PFSK-1 (cell line): Measurements from ENCODE around the gene MC1R.

Source experiments
- FOXP2 ChIP-seq: optimal IDR thresholded peaks from 2 replicates; pipeline ENCODE3; 2011; ENCODE audit warnings: borderline replicate concordance, control low read depth, inconsistent platforms; ENCODE audit not compliant: insufficient read depth; ENCODE audit errors: extremely low read length, extremely low read depth
- POLR2AphosphoS5 ChIP-seq: IDR thresholded peaks from 2 replicates; pipeline ENCODE4 v1.6.1; 2012; ENCODE audit warnings: low read depth, mild to moderate bottlenecking, control low read depth, low read length, moderate library complexity
- SIN3A ChIP-seq: IDR thresholded peaks from 2 replicates; pipeline ENCODE4 v1.6.1; 2012; ENCODE audit warnings: mild to moderate bottlenecking, low read length, moderate library complexity, borderline replicate concordance; ENCODE audit not compliant: insufficient read depth
- TAF1 ChIP-seq: IDR thresholded peaks from 2 replicates; pipeline ENCODE4 v1.6.1; 2012; ENCODE audit warnings: low read length, control low read depth, borderline replicate concordance; ENCODE audit not compliant: insufficient read depth
- TF ChIP-seq, protein P1 (sequence below), 2 experiments: IDR thresholded peaks; 2 replicates each; pipeline versions ENCODE4 v1.6.1 to v1.8.0; 2011 to 2012; ENCODE audit warnings: low read depth in 2 of 2, low read length in 2 of 2, control low read depth in 1 of 2, inconsistent platforms in 1 of 2, mild to moderate bottlenecking in 1 of 2, moderate library complexity in 1 of 2; ENCODE audit not compliant: insufficient read depth in 1 of 2

DNA sequence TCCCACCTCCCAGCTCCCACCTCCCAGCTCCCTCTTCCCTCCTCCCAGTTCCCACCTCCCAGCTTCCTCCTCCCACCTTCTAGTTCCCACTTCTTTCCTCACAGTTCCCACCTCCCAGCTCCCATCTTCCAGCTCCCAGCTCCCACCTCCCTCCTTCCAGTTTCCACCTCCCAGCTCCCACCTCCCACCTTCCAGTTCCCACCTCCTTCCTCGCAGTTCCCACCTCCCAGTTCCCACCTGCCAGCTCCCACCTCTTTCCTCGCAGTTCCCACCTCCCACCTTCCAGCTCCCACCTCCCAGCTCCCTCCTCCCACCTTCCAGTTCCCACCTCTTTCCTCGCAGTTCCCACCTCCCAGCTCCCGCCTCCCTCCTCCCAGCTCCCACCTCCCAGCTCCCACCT lies 10.4 kb upstream of the MC1R start:
- TF ChIP-seq, protein P1, sequence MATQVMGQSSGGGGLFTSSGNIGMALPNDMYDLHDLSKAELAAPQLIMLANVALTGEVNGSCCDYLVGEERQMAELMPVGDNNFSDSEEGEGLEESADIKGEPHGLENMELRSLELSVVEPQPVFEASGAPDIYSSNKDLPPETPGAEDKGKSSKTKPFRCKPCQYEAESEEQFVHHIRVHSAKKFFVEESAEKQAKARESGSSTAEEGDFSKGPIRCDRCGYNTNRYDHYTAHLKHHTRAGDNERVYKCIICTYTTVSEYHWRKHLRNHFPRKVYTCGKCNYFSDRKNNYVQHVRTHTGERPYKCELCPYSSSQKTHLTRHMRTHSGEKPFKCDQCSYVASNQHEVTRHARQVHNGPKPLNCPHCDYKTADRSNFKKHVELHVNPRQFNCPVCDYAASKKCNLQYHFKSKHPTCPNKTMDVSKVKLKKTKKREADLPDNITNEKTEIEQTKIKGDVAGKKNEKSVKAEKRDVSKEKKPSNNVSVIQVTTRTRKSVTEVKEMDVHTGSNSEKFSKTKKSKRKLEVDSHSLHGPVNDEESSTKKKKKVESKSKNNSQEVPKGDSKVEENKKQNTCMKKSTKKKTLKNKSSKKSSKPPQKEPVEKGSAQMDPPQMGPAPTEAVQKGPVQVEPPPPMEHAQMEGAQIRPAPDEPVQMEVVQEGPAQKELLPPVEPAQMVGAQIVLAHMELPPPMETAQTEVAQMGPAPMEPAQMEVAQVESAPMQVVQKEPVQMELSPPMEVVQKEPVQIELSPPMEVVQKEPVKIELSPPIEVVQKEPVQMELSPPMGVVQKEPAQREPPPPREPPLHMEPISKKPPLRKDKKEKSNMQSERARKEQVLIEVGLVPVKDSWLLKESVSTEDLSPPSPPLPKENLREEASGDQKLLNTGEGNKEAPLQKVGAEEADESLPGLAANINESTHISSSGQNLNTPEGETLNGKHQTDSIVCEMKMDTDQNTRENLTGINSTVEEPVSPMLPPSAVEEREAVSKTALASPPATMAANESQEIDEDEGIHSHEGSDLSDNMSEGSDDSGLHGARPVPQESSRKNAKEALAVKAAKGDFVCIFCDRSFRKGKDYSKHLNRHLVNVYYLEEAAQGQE (IDR thresholded peaks at IDR 0.05; ENCODE audit: insufficient read depth in 1 of 2, low read depth in 2 of 2, low read length in 2 of 2): no peak
- TF ChIP-seq POLR2AphosphoS5 (no peak), SIN3A (no peak), TAF1 (no peak), FOXP2 (no peak)
